WTC11 (cell line): ENCODE data around the gene SESN2. TPM values are rescaled to one million over a fixed set of nuclear protein-coding genes. Genes with fewer than 3 reads are reported as not detected.

Source experiments
- ATAC-seq: fragments of 200-7000 bp; cut with Tn5 transposase; 2 replicates; pipeline ENCODE4 v1.10.0; 2021; ENCODE audit warnings: mild to moderate bottlenecking, moderate library complexity
- CTCF ChIA-PET: fragments of 300-600 bp; sonication (Branson Sonifier 250); formaldehyde crosslinking; loops from one replicate; lab custom pipeline; 2021; ENCODE audit warnings: antibody characterized with exemption; lab: Charles Lee
- POLR2A ChIA-PET: fragments of 350-600 bp; sonication (Branson Sonifier 250); formaldehyde crosslinking; loops from one replicate; lab custom pipeline; 2021; ENCODE audit warnings: antibody characterized with exemption; lab: Charles Lee
- DNase-seq: peaks from one replicate; pipeline ENCODE4 v3.0.0; 2021; ENCODE audit warnings: low spot score
- H3K27ac Mint-ChIP-seq: 2 replicates; pipeline ENCODE4 v1.8.0; 2021; ENCODE audit warnings: mixed read lengths
- H3K27me3 Mint-ChIP-seq: 2 replicates; pipeline ENCODE4 v1.8.0; 2021; ENCODE audit warnings: low read depth, mild to moderate bottlenecking, moderate library complexity, mixed read lengths
- H3K36me3 Mint-ChIP-seq: 2 replicates; pipeline ENCODE4 v1.8.0; 2021; ENCODE audit warnings: mixed read lengths
- H3K4me1 Mint-ChIP-seq: 2 replicates; pipeline ENCODE4 v1.8.0; 2022; ENCODE audit warnings: mixed read lengths
- H3K4me3 Mint-ChIP-seq: 2 replicates; pipeline ENCODE4 v1.8.0; 2021; ENCODE audit warnings: mild to moderate bottlenecking, moderate library complexity, mixed read lengths
- H3K9me3 Mint-ChIP-seq: 2 replicates; pipeline ENCODE4 v1.8.0; 2021; ENCODE audit warnings: mixed read lengths
- ATF6 ChIP-seq: sonication (generic); formaldehyde crosslinking; IDR thresholded peaks from 2 replicates; pipeline ENCODE4 v1.8.1; 2023; ENCODE audit warnings: mild to moderate bottlenecking, missing genetic modification reagents
- CBFB ChIP-seq: sonication (generic); formaldehyde crosslinking; IDR thresholded peaks from 2 replicates; pipeline ENCODE4 v1.8.1; 2022; ENCODE audit warnings: mild to moderate bottlenecking, low read depth, missing genetic modification reagents
- E2F4 ChIP-seq: sonication (generic); formaldehyde crosslinking; IDR thresholded peaks from 2 replicates; pipeline ENCODE4 v1.8.1; 2022; ENCODE audit warnings: low read depth, mild to moderate bottlenecking, moderate library complexity, missing genetic modification reagents, borderline replicate concordance
- E2F5 ChIP-seq: sonication (generic); formaldehyde crosslinking; IDR thresholded peaks from 2 replicates; pipeline ENCODE4 v1.8.1; 2022; ENCODE audit warnings: mild to moderate bottlenecking, moderate library complexity, missing genetic modification reagents
- FOXK1 ChIP-seq: sonication (generic); formaldehyde crosslinking; IDR thresholded peaks from 2 replicates; pipeline ENCODE4 v1.8.0; 2022; ENCODE audit warnings: mild to moderate bottlenecking, moderate library complexity, missing genetic modification reagents
- FOXP1 ChIP-seq: sonication (generic); formaldehyde crosslinking; IDR thresholded peaks from 2 replicates; pipeline ENCODE4 v1.8.0; 2022; ENCODE audit warnings: missing genetic modification reagents, mild to moderate bottlenecking, moderate library complexity, borderline replicate concordance
- FOXP4 ChIP-seq: sonication (generic); formaldehyde crosslinking; IDR thresholded peaks from 2 replicates; pipeline ENCODE4 v1.8.0; 2022; ENCODE audit warnings: mild to moderate bottlenecking, missing genetic modification reagents
- GABPB1 ChIP-seq: sonication (generic); formaldehyde crosslinking; IDR thresholded peaks from 2 replicates; pipeline ENCODE4 v1.8.1; 2023; ENCODE audit warnings: mild to moderate bottlenecking, missing genetic modification reagents
- HMGXB4 ChIP-seq: sonication (generic); formaldehyde crosslinking; IDR thresholded peaks from 2 replicates; pipeline ENCODE4 v1.8.1; 2023; ENCODE audit warnings: mild to moderate bottlenecking, moderate library complexity, missing genetic modification reagents
- NR2C2 ChIP-seq: sonication (generic); formaldehyde crosslinking; IDR thresholded peaks from 2 replicates; pipeline ENCODE4 v1.8.0; 2022; ENCODE audit warnings: mild to moderate bottlenecking, missing genetic modification reagents
- OVOL2 ChIP-seq: fragments of 250-450 bp; sonication (Bioruptor Pico); IDR thresholded peaks from 2 replicates; pipeline ENCODE4 v1.9.0; 2021; ENCODE audit warnings: mild to moderate bottlenecking, borderline replicate concordance
- RELA ChIP-seq: sonication (generic); formaldehyde crosslinking; IDR thresholded peaks from 2 replicates; pipeline ENCODE4 v1.8.1; 2022; ENCODE audit warnings: missing genetic modification reagents, mild to moderate bottlenecking, borderline replicate concordance
- TCF7 ChIP-seq: sonication (generic); formaldehyde crosslinking; IDR thresholded peaks from 2 replicates; pipeline ENCODE4 v1.8.0; 2022; ENCODE audit warnings: mild to moderate bottlenecking, low read depth, missing genetic modification reagents, moderate library complexity
- ZBTB21 ChIP-seq: sonication (generic); formaldehyde crosslinking; IDR thresholded peaks from 2 replicates; pipeline ENCODE4 v1.8.1; 2023; ENCODE audit warnings: mild to moderate bottlenecking, missing genetic modification reagents, borderline replicate concordance
- ZNF281 ChIP-seq: sonication (generic); formaldehyde crosslinking; IDR thresholded peaks from 2 replicates; pipeline ENCODE4 v1.8.0; 2023; ENCODE audit warnings: mild to moderate bottlenecking, missing genetic modification reagents
- ZNF423 ChIP-seq: fragments of 250-450 bp; sonication (Bioruptor Pico); IDR thresholded peaks from 2 replicates; pipeline ENCODE4 v2.1.2; 2022; ENCODE audit warnings: mild to moderate bottlenecking, moderate library complexity
- total RNA-seq: library from RNA; stranded (reverse); gene quantifications from 3 replicates; pipeline ENCODE4 v1.2.3, GENCODE V29; 2021

SESN2 gene
- total RNA-seq, 1 experiment from 2014 or later = 38.1 TPM

- peaks cover 3% of the 10 kb centered on the region; the same call in 1 of the 2 replicates for H3K36me3 Mint-ChIP-seq
- ChIA-PET CTCF (interaction anchor here (0.6 to 8.0 kb wide), 3 partner anchors 11 to 100 kb away, joined by 3 to 79 read pairs (median 4); no protein-coding TSS in a partner anchor), POLR2A (interaction anchor here (0.5 to 2.8 kb wide), 7 partner anchors 11 to 321 kb away, joined by 3 to 20 read pairs (median 7); partner anchors contain the start of genes ATP5IF1 and MED18)
- no peaks in the 10 kb centered on the region for H3K9me3 Mint-ChIP-seq
- H3K27me3 Mint-ChIP-seq = no peaks in the 10 kb centered on the region; the same call in 1 of the 2 replicates
- TF ChIP-seq GABPB1 (CRISPR knock-in tag) = peak; percentile 87
- no peak for TF ChIP-seq RELA (CRISPR knock-in tag)
- 0 out of 2 replicates have a peak, but pooled peaks have one; percentile 35 for TF ChIP-seq FOXP4 (CRISPR knock-in tag)
- no peak for TF ChIP-seq FOXK1
- TF ChIP-seq HMGXB4 (CRISPR knock-in tag) = no peak
- TF ChIP-seq FOXP1 (CRISPR knock-in tag) = no peak
- TF ChIP-seq ZBTB21 (CRISPR knock-in tag) = no peak
- no peak for TF ChIP-seq OVOL2 (CRISPR knock-in tag)
- TF ChIP-seq ATF6 (CRISPR knock-in tag) = no peak
- TF ChIP-seq CBFB (CRISPR knock-in tag) = no peak
- no peak for TF ChIP-seq E2F4 (CRISPR knock-in tag)
- 0 out of 2 replicates have a peak, but pooled peaks have one; percentile 17 for TF ChIP-seq ZNF281 (CRISPR knock-in tag)
- peak; percentile 40; the same call in 1 of the 2 replicates for TF ChIP-seq E2F5 (CRISPR knock-in tag)
- no peak for TF ChIP-seq ZNF423
- TF ChIP-seq TCF7 (CRISPR knock-in tag) = no peak
- TF ChIP-seq NR2C2 (CRISPR knock-in tag) = no peak
- peaks cover 39% of the 10 kb centered on the region for H3K4me1 Mint-ChIP-seq
- ATAC-seq (peak; percentile 76), DNase-seq (peak; percentile 81)
- peak overlapping the region; percentile 79 for H3K4me3 Mint-ChIP-seq
- peak overlapping the region; percentile 33; the same call in 1 of the 2 replicates for H3K27ac Mint-ChIP-seq
Observed at GRCh38 chr1:28259934-28260802, 850 bp downstream of the SESN2 start.
